HepG2 (cell line): ENCODE results near the gene FER1L5. TPM values are rescaled to one million over a fixed set of nuclear protein-coding genes. Genes with fewer than 3 reads are reported as not detected.

Source experiments
- CHD2 ChIP-seq: IDR thresholded peaks from 2 replicates; pipeline ENCODE4 v1.6.1; 2011; ENCODE audit warnings: low read depth, low read length, improper control_type of control experiment
- IRX3 ChIP-seq: sonication (generic); formaldehyde crosslinking; IDR thresholded peaks from 2 replicates; pipeline ENCODE4 v1.8.1; 2023; ENCODE audit warnings: mild to moderate bottlenecking, low read depth, missing genetic modification reagents, borderline replicate concordance
- RARG ChIP-seq: sonication (generic); formaldehyde crosslinking; IDR thresholded peaks from 2 replicates; pipeline ENCODE4 v1.4.0; 2020; ENCODE audit warnings: low read depth, mild to moderate bottlenecking, missing genetic modification reagents
- RCOR2 ChIP-seq: IDR thresholded peaks from 2 replicates; pipeline ENCODE4 v1.6.1; 2016; ENCODE audit warnings: missing biosample characterization, missing genetic modification reagents
- TBX3 ChIP-seq: fragments of 450-650 bp; IDR thresholded peaks from 2 replicates; pipeline ENCODE4 v1.6.1; 2017; ENCODE audit warnings: antibody characterized with exemption, mild to moderate bottlenecking, inconsistent platforms, borderline replicate concordance
- polyA plus RNA-seq, 8 experiments: library from polyadenylated mRNA; depleted of rRNA in 3 of 8; stranded (reverse) in 7 of 8; unstranded in 1 of 8; fragments of >200 nt; fragmentation: Illumina TruSeq in 4 of 8; extraction: Trizol in 4 of 8; gene quantifications; 2 replicates each; pipeline versions ENCODE4 v1.2.1 to v1.2.3, GENCODE V29; 2011 to 2016; ENCODE audit warnings: low read depth in 4 of 8, missing spikeins in 1 of 8, mixed read lengths in 1 of 8; ENCODE audit not compliant: insufficient read depth in 1 of 8
- total RNA-seq, 5 experiments: library from RNA; depleted of rRNA; stranded (reverse); fragments of >200 nt; fragmentation: Illumina TruSeq; extraction: Trizol; gene quantifications; 2 replicates each; pipeline ENCODE4 v1.2.3, GENCODE V29; 2016; ENCODE audit warnings: low read depth in 1 of 5
- TF ChIP-seq, protein P1 (sequence below): sonication (generic); formaldehyde crosslinking; IDR thresholded peaks from one replicate; pipeline ENCODE4 v1.5.1; 2020; ENCODE audit warnings: mild to moderate bottlenecking, missing genetic modification reagents; ENCODE audit errors: not compliant biosample characterization
- TF ChIP-seq, protein P2 (sequence below): sonication (generic); formaldehyde crosslinking; IDR thresholded peaks from 2 replicates; pipeline ENCODE4 v1.4.0; 2020; ENCODE audit warnings: missing genetic modification reagents
- TF ChIP-seq, protein P3 (sequence below): fragments of 450-650 bp; IDR thresholded peaks from 2 replicates; pipeline ENCODE4 v1.6.1; 2016

Gene FER1L5
- total and polyA plus RNA-seq, 2 of the 13 experiments (the other 11 are each of a cell fraction or from before 2014, with no cell fraction given), result 0.02 to 0.08 TPM

DNA sequence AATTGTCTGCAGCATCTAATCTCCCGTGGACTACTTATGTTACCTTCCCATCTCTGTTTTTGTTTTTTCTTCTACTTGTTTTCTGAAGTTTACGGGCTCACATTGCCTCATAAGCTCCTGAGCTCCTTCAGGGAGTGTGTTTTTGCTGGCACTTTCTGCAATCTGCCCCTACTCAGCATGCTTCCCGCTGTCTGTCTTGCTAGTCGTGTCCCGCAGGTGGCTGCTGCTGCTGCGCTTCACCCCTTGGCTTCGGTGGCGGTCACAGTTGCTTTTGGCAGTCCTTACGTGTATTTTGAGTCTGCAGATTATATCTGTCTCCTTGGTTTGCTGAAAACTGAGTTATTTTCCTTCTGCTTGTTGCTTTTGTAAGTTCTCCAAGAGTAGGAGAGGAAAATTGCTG, 37.3 kb downstream of the FER1L5 start (continued):
- TF ChIP-seq, protein P1, sequence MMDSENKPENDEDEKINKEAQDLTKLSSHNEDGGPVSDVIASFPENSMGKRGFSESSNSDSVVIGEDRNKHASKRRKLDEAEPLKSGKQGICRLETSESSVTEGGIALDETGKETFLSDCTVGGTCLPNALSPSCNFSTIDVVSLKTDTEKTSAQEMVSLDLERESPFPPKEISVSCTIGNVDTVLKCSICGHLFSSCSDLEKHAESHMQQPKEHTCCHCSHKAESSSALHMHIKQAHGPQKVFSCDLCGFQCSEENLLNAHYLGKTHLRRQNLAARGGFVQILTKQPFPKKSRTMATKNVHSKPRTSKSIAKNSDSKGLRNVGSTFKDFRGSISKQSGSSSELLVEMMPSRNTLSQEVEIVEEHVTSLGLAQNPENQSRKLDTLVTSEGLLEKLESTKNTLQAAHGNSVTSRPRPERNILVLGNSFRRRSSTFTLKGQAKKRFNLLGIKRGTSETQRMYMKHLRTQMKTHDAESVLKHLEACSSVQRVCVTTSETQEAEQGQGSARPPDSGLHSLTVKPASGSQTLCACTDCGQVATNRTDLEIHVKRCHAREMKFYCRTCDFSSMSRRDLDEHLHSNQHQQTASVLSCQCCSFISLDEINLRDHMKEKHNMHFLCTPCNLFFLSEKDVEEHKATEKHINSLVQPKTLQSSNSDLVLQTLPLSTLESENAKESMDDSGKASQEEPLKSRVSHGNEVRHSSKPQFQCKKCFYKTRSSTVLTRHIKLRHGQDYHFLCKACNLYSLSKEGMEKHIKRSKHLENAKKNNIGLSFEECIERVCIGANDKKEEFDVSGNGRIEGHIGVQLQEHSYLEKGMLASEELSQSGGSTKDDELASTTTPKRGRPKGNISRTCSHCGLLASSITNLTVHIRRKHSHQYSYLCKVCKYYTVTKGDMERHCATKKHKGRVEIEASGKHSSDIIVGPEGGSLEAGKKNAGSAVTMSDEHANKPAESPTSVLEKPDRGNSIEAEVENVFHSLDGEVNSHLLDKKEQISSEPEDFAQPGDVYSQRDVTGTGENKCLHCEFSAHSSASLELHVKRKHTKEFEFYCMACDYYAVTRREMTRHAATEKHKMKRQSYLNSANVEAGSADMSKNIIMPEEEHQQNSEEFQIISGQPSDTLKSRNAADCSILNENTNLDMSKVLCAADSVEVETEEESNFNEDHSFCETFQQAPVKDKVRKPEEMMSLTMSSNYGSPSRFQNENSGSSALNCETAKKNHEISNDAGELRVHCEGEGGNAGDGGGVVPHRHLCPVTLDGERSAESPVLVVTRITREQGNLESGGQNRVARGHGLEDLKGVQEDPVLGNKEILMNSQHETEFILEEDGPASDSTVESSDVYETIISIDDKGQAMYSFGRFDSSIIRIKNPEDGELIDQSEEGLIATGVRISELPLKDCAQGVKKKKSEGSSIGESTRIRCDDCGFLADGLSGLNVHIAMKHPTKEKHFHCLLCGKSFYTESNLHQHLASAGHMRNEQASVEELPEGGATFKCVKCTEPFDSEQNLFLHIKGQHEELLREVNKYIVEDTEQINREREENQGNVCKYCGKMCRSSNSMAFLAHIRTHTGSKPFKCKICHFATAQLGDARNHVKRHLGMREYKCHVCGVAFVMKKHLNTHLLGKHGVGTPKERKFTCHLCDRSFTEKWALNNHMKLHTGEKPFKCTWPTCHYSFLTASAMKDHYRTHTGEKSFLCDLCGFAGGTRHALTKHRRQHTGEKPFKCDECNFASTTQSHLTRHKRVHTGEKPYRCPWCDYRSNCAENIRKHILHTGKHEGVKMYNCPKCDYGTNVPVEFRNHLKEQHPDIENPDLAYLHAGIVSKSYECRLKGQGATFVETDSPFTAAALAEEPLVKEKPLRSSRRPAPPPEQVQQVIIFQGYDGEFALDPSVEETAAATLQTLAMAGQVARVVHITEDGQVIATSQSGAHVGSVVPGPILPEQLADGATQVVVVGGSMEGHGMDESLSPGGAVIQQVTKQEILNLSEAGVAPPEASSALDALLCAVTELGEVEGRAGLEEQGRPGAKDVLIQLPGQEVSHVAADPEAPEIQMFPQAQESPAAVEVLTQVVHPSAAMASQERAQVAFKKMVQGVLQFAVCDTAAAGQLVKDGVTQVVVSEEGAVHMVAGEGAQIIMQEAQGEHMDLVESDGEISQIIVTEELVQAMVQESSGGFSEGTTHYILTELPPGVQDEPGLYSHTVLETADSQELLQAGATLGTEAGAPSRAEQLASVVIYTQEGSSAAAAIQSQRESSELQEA (CRISPR knock-in tag), result no peak
- TF ChIP-seq, protein P2, sequence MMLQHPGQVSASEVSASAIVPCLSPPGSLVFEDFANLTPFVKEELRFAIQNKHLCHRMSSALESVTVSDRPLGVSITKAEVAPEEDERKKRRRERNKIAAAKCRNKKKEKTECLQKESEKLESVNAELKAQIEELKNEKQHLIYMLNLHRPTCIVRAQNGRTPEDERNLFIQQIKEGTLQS (CRISPR knock-in tag), result no peak
- TF ChIP-seq IRX3 (CRISPR knock-in tag) (no peak), TBX3 (no peak), RCOR2 (CRISPR knock-in tag) (no peak), CHD2 (no peak), RARG (CRISPR knock-in tag) (no peak)
- TF ChIP-seq, protein P3, sequence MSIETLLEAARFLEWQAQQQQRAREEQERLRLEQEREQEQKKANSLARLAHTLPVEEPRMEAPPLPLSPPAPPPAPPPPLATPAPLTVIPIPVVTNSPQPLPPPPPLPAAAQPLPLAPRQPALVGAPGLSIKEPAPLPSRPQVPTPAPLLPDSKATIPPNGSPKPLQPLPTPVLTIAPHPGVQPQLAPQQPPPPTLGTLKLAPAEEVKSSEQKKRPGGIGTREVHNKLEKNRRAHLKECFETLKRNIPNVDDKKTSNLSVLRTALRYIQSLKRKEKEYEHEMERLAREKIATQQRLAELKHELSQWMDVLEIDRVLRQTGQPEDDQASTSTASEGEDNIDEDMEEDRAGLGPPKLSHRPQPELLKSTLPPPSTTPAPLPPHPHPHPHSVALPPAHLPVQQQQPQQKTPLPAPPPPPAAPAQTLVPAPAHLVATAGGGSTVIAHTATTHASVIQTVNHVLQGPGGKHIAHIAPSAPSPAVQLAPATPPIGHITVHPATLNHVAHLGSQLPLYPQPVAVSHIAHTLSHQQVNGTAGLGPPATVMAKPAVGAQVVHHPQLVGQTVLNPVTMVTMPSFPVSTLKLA, result no peak
